Measurements from ENCODE around the gene HES3.
"Not testable (repeated sequence)": the region's sequence is repeated elsewhere in the genome, so short reads cannot be mapped to it uniquely, and the experiment has no call there.

Gene HES3

DNA sequence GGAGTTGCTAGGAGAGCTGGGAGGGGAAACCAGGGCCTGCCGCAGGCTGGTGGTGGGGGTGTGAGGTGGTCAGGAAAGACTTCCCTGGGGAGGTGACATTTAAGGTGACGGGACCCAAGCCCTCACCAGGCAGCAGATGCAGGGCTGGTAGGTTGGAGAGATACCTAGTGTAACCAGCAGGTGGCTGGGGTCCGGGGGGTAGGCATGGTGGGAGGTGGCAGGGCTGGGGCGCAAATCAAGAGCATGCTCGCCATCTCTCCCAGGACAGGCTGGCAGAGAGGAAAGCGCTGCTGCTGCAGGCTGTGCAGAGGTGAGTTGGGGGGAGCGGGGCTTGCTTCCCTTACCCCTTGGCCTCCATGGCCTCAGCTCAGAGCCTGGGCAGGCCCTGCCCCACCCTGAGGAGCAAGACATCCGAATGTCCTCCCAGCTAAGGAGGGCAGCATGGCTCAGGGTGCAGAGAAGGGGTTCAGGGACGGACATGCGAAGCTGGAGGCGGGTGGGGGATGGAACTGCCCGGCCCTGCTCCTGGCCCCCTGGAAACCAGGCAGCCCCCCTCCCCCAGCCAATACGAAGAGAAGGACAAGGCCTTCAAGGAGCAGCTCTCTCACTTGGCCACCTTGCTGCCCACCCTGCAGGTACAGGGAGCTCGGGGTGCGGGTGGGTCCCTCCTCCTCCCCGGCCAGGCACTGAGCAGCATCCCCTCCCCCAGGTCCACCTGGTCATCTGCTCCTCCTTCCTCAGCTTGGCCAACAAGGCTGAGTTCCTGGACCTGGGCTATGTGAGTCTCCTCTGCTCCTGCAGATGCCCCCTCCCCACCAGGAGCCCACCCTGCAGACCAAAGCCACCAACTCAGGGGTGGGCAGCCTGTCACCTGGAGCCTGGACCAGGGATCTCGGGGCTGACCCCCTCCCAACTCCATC is 34.1 kb upstream of the HES3 start:
- H3K4me3 ChIP-seq (replicated peaks in 1 of 2; ENCODE audit: low read depth in 2 of 2, low read length in 2 of 2), result peak overlapping the region; percentile 30 to 36
- TF ChIP-seq, protein P1, sequence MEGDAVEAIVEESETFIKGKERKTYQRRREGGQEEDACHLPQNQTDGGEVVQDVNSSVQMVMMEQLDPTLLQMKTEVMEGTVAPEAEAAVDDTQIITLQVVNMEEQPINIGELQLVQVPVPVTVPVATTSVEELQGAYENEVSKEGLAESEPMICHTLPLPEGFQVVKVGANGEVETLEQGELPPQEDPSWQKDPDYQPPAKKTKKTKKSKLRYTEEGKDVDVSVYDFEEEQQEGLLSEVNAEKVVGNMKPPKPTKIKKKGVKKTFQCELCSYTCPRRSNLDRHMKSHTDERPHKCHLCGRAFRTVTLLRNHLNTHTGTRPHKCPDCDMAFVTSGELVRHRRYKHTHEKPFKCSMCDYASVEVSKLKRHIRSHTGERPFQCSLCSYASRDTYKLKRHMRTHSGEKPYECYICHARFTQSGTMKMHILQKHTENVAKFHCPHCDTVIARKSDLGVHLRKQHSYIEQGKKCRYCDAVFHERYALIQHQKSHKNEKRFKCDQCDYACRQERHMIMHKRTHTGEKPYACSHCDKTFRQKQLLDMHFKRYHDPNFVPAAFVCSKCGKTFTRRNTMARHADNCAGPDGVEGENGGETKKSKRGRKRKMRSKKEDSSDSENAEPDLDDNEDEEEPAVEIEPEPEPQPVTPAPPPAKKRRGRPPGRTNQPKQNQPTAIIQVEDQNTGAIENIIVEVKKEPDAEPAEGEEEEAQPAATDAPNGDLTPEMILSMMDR (IDR thresholded peaks at IDR 0.05; ENCODE audit: low read depth, low read length), result peak; percentile 17
- DNase-seq (ENCODE audit: low read depth in 2 of 2), result no peak

DNA sequence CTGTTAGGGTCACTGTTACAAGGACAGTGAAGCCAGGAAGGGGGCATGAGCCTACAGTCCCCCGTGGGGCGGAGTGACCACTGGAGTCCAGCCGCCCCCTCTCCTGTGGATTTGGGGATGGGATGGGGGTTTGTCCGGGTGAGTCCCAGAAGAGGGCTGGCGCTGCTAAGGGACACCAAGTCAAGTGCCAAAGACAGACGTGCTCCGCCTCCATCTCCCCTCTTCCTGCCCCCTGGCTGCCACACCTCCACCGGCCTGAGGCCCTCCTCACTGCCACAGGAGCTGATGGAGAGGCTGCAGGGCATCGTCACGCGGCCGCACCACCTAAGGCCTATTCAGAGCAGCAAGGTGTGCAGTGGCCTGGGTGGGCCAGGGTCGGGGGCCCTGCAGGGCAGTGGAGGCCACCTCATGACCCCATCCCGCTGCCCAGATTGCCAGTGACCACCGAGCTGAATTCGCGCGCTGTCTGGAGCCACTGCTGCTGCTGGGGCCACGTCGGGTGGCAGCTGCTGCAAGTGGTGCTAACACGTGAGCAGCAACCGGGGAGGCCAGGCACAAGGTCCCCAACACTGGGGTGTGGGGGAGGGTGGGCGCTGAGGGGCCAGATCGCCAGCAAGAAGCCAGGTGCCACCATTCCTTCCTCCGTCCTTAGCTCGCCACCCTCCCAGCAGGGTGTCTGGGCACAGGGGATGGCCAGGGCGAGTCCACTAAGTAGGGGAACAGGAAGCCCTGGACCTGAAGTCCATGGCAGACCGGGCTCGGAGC is 33.2 kb upstream of the HES3 start:
- DNase-seq (ENCODE audit: low read depth in 2 of 2), result no peak
- TF ChIP-seq, protein P1 (IDR thresholded peaks at IDR 0.05; ENCODE audit: low read depth, low read length), result no peak
- no peak overlapping the region for H3K4me3 ChIP-seq (replicated peaks in 1 of 2; ENCODE audit: low read depth in 2 of 2, low read length in 2 of 2)

DNA sequence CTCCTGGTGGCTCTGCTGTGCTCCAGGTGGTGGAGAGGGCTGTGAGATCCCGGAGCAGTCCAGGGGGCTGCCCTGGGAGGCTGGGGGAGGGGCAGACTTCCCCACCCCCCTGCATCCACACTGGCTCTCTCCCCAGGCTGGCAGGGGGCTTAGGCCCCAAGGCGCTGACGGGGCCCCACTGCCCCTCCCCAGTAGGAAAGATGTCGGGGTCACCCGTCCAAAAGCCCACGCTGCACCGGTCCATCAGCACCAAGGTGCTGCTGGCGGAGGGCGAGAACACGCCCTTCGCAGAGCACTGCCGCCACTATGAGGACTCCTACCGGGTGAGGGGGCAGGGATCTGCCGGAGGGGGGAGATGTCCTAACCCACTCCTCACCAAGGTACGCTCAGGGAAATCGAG is 32.2 kb upstream of the HES3 start:
- TF ChIP-seq, protein P1 (IDR thresholded peaks at IDR 0.05; ENCODE audit: low read depth, low read length), result no peak
- H3K4me3 ChIP-seq (replicated peaks in 1 of 2; ENCODE audit: low read depth in 2 of 2, low read length in 2 of 2), result no peak overlapping the region
- DNase-seq (ENCODE audit: low read depth in 2 of 2), result no peak

DNA sequence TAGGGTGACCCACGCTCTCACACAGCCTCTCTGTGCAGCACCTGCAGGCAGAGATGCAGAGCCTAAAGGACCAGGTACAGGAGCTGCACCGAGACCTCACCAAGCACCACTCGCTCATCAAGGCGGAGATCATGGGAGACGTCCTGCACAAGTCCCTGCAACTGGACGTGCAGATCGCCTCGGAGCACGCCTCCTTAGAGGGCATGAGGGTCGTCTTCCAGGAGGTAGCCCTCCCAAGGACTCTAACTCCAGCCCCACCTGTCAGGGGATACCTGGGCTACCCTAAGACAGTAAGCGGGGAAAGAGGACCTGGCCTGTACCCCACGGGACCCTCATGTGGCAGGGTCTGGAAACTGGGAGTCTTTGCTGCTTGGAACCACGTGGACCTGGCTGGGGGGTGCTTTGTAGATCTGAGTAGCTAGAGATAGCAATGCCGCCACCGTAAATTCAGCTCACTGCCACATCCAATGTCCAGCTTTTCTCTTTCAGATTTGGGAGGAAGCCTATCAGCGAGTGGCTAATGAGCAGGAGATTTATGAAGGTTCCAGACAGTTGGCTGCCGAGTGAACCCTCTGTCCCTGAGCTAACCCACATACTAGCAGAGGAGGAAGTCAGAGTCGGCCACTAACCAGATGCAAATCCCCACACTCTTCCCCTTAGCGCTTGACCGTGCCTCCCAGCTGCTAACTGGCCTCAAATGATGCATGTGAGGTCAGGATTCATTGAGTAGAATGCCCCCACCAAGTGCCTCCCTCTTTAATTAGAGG is 31.6 kb upstream of the HES3 start:
- no peak overlapping the region for H3K4me3 ChIP-seq (replicated peaks in 1 of 2; ENCODE audit: low read depth in 2 of 2, low read length in 2 of 2)
- no peak for DNase-seq (ENCODE audit: low read depth in 2 of 2)

DNA sequence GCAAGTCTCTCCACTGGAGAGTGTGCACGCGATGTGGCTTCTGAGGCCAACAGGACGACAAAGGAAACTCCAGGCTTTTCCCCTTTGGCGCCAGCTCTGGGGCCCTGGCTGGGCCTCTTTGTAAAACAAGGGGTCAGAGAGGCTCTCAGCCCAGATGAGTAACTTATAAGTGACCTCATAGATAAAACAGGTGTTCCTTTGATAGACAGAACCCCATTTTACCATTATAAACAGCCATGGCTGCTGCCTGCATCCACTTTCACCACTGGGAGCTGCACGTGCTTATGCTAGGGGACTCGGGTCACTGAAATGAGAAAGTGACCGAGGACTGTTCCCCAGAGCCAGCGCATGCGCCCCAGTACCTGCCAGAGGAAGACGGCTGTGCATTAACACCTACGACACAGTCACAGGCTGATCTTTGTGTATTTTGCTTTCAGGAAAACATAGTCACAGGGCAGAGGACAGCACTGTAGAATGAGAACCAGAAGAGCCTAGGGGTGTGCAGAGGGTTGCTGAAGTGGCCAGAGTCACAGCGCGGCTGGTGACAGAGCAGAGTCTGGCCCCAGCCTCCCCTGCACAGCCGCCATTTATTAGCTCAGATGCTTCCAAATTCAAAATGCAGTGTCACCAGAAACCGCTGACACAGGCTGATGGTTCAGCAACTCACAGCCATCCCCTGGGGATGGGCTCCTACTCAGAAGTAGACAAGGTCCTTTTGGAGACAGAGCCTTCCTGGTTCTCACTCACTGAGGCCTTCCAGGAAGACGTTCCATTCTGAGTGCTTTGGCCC is 25.4 kb upstream of the HES3 start:
- H3K4me3 ChIP-seq (replicated peaks in 1 of 2; ENCODE audit: low read depth in 2 of 2, low read length in 2 of 2), result no peak overlapping the region
- TF ChIP-seq, protein P1 (IDR thresholded peaks at IDR 0.05; ENCODE audit: low read depth, low read length), result no peak
- no peak for DNase-seq (ENCODE audit: low read depth in 2 of 2)

More for the DNA sequence above, 31.6 kb upstream of the HES3 start:
- TF ChIP-seq, protein P1 (IDR thresholded peaks at IDR 0.05; ENCODE audit: low read depth, low read length), result no peak

DNA sequence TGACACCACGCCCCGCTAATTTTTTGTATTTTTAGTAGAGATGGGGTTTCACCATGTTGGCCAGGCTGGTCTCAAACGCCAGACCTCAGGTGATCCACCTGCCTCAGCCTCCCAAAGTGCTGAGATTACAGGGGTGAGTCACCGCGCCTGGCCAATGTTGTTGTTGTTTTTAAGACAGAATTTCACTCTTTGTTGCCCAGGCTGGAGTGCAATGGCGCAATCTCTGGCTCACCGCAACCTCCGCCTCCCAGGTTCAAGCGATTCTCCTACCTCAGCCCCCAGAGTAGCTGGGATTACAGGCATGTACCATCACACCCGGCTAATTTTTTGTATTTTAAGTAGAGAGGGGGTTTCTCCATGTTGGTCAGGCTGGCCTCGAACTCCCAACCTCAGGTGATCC is 24.3 kb upstream of the HES3 start:
- not testable (repeated sequence) for DNase-seq (ENCODE audit: low read depth in 2 of 2); H3K4me3 ChIP-seq (replicated peaks in 1 of 2; ENCODE audit: low read depth in 2 of 2, low read length in 2 of 2)

Measured in cardiac fibroblast (primary cell).